H9 (cell line): ENCODE measurements around the gene TMC1. TPM values are rescaled to one million over a fixed set of nuclear protein-coding genes. Genes with fewer than 3 reads are reported as not detected.

Source experiments
- DNase-seq: peaks from one replicate; pipeline ENCODE4 v3.0.0-alpha.2; 2017
- H2AFZ ChIP-seq: one replicate; pipeline ENCODE4 v1.6.1; 2013; ENCODE audit warnings: mild to moderate bottlenecking, low read length, control low read depth, moderate library complexity
- H2AK5ac ChIP-seq: 2 replicates; pipeline ENCODE4 v1.6.1; 2013; ENCODE audit warnings: low read length, control low read depth, mixed read lengths; ENCODE audit not compliant: insufficient read length
- H2BK120ac ChIP-seq: one replicate; pipeline ENCODE4 v1.6.1; 2013; ENCODE audit warnings: low read depth, mild to moderate bottlenecking, low read length, control low read depth, inconsistent platforms; ENCODE audit not compliant: poor library complexity, severe bottlenecking
- H2BK12ac ChIP-seq: 2 replicates; pipeline ENCODE4 v1.6.1; 2013; ENCODE audit warnings: low read length, control low read depth, mixed read lengths, low read depth; ENCODE audit not compliant: insufficient read length
- H2BK15ac ChIP-seq: 2 replicates; pipeline ENCODE4 v1.6.1; 2013; ENCODE audit warnings: low read depth, low read length, control low read depth
- H2BK20ac ChIP-seq: one replicate; pipeline ENCODE4 v1.6.1; 2013; ENCODE audit warnings: low read depth, mild to moderate bottlenecking, low read length, control low read depth, inconsistent platforms; ENCODE audit not compliant: poor library complexity, severe bottlenecking
- H2BK5ac ChIP-seq: 2 replicates; pipeline ENCODE4 v1.6.1; 2013; ENCODE audit warnings: low read length, control low read depth, mixed read lengths; ENCODE audit not compliant: insufficient read length
- H3K14ac ChIP-seq: 2 replicates; pipeline ENCODE4 v1.6.1; 2013; ENCODE audit warnings: low read length, control low read depth; ENCODE audit not compliant: insufficient read depth
- H3K18ac ChIP-seq: 2 replicates; pipeline ENCODE4 v1.6.1; 2013; ENCODE audit warnings: low read depth, mild to moderate bottlenecking, mixed read lengths, low read length, control low read depth; ENCODE audit not compliant: insufficient read length
- H3K23ac ChIP-seq: 2 replicates; pipeline ENCODE4 v1.6.1; 2013; ENCODE audit warnings: low read length, control low read depth, mixed read lengths, low read depth; ENCODE audit not compliant: insufficient read length
- H3K23me2 ChIP-seq: 2 replicates; pipeline ENCODE4 v1.6.1; 2013; ENCODE audit warnings: low read depth, mild to moderate bottlenecking, mixed read lengths, low read length, control low read depth; ENCODE audit not compliant: insufficient read length, poor library complexity, severe bottlenecking
- H3K27ac ChIP-seq: 2 replicates; pipeline ENCODE4 v1.5.1; 2013; ENCODE audit warnings: low read length, control low read depth, mixed read lengths, low read depth; ENCODE audit not compliant: insufficient read length
- H3K27me3 ChIP-seq: 2 replicates; pipeline ENCODE4 v1.6.1; 2013; ENCODE audit warnings: low read length, control low read depth, inconsistent platforms; ENCODE audit not compliant: insufficient read depth
- H3K4ac ChIP-seq: 2 replicates; pipeline ENCODE4 v1.6.1; 2013; ENCODE audit warnings: low read depth, mild to moderate bottlenecking, control low read depth, inconsistent platforms, low read length, moderate library complexity
- H3K4me1 ChIP-seq: 2 replicates; pipeline ENCODE4 v1.6.1; 2013; ENCODE audit warnings: low read length, control low read depth, inconsistent platforms; ENCODE audit not compliant: insufficient read depth
- H3K4me2 ChIP-seq: 2 replicates; pipeline ENCODE4 v1.6.1; 2013; ENCODE audit warnings: low read length, control low read depth, mixed read lengths; ENCODE audit not compliant: insufficient read length, insufficient read depth
- H3K56ac ChIP-seq: 2 replicates; pipeline ENCODE4 v1.6.1; 2013; ENCODE audit warnings: low read depth, mild to moderate bottlenecking, mixed read lengths, low read length, control low read depth; ENCODE audit not compliant: insufficient read length
- H3K79me1 ChIP-seq: 2 replicates; pipeline ENCODE4 v1.6.1; 2013; ENCODE audit warnings: low read depth, mild to moderate bottlenecking, moderate library complexity, low read length, control low read depth, inconsistent platforms; ENCODE audit not compliant: insufficient read depth, poor library complexity, severe bottlenecking
- H3K79me2 ChIP-seq: 2 replicates; pipeline ENCODE4 v1.6.1; 2013; ENCODE audit warnings: low read length, control low read depth, inconsistent platforms; ENCODE audit not compliant: insufficient read depth
- H3K9ac ChIP-seq: 2 replicates; pipeline ENCODE4 v1.6.1; 2013; ENCODE audit warnings: low read length, control low read depth, mixed read lengths; ENCODE audit not compliant: insufficient read length; ENCODE audit errors: extremely low read depth
- H3K9me3 ChIP-seq: one replicate; pipeline ENCODE4 v1.6.1; 2013; ENCODE audit warnings: low read depth, low read length, inconsistent platforms; ENCODE audit not compliant: control insufficient read depth
- H3T11ph ChIP-seq: one replicate; pipeline ENCODE4 v1.6.1; 2013; ENCODE audit warnings: mild to moderate bottlenecking, low read length, control low read depth, inconsistent platforms
- H4K20me1 ChIP-seq: one replicate; pipeline ENCODE4 v1.6.1; 2013; ENCODE audit not compliant: control insufficient read depth, insufficient read length, insufficient read depth
- H4K5ac ChIP-seq: 2 replicates; pipeline ENCODE4 v1.6.1; 2013; ENCODE audit warnings: low read depth, mild to moderate bottlenecking, mixed read lengths, low read length, control low read depth; ENCODE audit not compliant: insufficient read length
- H4K8ac ChIP-seq: replicated peaks from 2 replicates; pipeline ENCODE4 v1.6.1; 2013; ENCODE audit warnings: low read length, control low read depth, mixed read lengths, low read depth; ENCODE audit not compliant: insufficient read length
- H4K91ac ChIP-seq: 2 replicates; pipeline ENCODE4 v1.6.1; 2013; ENCODE audit warnings: low read depth, mild to moderate bottlenecking, moderate library complexity, mixed read lengths, low read length, control low read depth; ENCODE audit not compliant: insufficient read length
- H3K27ac Mint-ChIP-seq, 3 experiments: 2 replicates in 2 of 3; 3 replicates in 1 of 3; pipeline ENCODE4 v1.8.0; 2020 to 2021; ENCODE audit warnings: mixed read lengths in 3 of 3, mild to moderate bottlenecking in 1 of 3, moderate library complexity in 1 of 3
- H3K27me3 Mint-ChIP-seq: 2 replicates; pipeline ENCODE4 v1.8.0; 2021; ENCODE audit warnings: low read depth, mild to moderate bottlenecking, moderate library complexity, mixed read lengths
- H3K36me3 Mint-ChIP-seq, 3 experiments: 2 replicates in 2 of 3; 3 replicates in 1 of 3; pipeline ENCODE4 v1.8.0; 2020 to 2021; ENCODE audit warnings: low read depth in 3 of 3, mixed read lengths in 3 of 3; ENCODE audit not compliant: insufficient read depth in 1 of 3
- H3K4me1 Mint-ChIP-seq, 2 experiments: 2 replicates each; pipeline ENCODE4 v1.8.0; 2020; ENCODE audit warnings: mixed read lengths in 2 of 2
- H3K4me3 Mint-ChIP-seq, 2 experiments: 2 replicates in 1 of 2; 3 replicates in 1 of 2; pipeline ENCODE4 v1.8.0; 2020 to 2021; ENCODE audit warnings: mild to moderate bottlenecking in 2 of 2, mixed read lengths in 2 of 2, moderate library complexity in 1 of 2
- H3K9me3 Mint-ChIP-seq, 2 experiments: 2 replicates in 1 of 2; 3 replicates in 1 of 2; pipeline ENCODE4 v1.8.0; 2020; ENCODE audit warnings: mild to moderate bottlenecking in 2 of 2, mixed read lengths in 2 of 2, moderate library complexity in 1 of 2
- WGBS: extraction: QIAGEN DNeasy Blood & Tissue Kit; methylation state at CpG from one replicate; pipeline ENCODE4 v1.1.7; 2013; ENCODE audit warnings: missing lambda C conversion rate, low lambda C conversion rate, mixed read lengths; ENCODE audit not compliant: insufficient read length; ENCODE audit errors: extremely low coverage; 5-methylcytosine and 5-hydroxymethylcytosine counted together
- total RNA-seq: library from RNA; stranded (reverse); gene quantifications from 2 replicates; pipeline ENCODE4 v1.2.1, GENCODE V29; 2021
- TF ChIP-seq, protein P1 (sequence below): fragments of 200-600 bp; sonication (generic); conservative IDR thresholded peaks from 3 replicates; pipeline ENCODE4 v1.8.0; 2021; ENCODE audit warnings: antibody characterized with exemption, mild to moderate bottlenecking

Gene TMC1
- total RNA-seq, 1 experiment from 2014 or later, result 2.4 TPM

DNA sequence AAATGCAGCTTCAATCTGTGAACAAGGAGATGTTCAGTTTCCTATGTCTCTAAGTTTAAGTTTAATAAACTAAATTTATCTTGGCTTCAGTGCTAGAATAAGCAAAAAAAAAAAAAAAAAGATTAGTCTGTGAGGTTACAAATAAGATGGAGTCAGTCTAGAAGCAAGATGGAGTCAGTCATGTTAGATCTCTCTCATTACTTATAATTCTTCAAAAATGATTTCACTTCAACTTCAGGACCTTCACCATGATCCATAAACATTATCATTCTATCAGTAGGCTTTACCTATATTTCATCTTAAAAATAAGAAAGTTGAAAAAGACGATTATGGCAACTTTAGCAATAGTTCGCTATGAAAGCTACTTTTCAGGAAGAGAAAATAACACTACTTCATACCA, 30.2 kb upstream of the TMC1 start:
- Histone ChIP-seq H3K27me3 (no peaks in the 10 kb centered on the region), H2BK12ac (no peak overlapping the region), H4K8ac (no peak overlapping the region), H3K9me3 (no peaks in the 10 kb centered on the region), H2BK120ac (no peak overlapping the region), H3K79me1 (no peaks in the 10 kb centered on the region), H3K79me2 (no peaks in the 10 kb centered on the region), H3K4me2 (no peak overlapping the region), H3K27ac (no peak overlapping the region), H3K18ac (no peak overlapping the region), H4K91ac (no peak overlapping the region), H3K56ac (no peak overlapping the region), H2AFZ (no peak overlapping the region), H2BK15ac (no peak overlapping the region), H4K20me1 (no peaks in the 10 kb centered on the region), H2AK5ac (no peak overlapping the region), H3K14ac (no peak overlapping the region), H2BK5ac (no peak overlapping the region), H4K5ac (no peak overlapping the region), H3K23me2 (no peaks in the 10 kb centered on the region), H3K4ac (no peak overlapping the region), H3T11ph (no peak overlapping the region), H2BK20ac (no peak overlapping the region), H3K9ac (no peak overlapping the region), H3K4me1 (no peaks in the 10 kb centered on the region), H3K23ac (no peak overlapping the region)
- Mint-ChIP-seq H3K27ac (no peak overlapping the region), H3K27me3 (no peaks in the 10 kb centered on the region), H3K4me3 (no peak overlapping the region), H3K36me3 (no peaks in the 10 kb centered on the region), H3K4me1 (peaks cover 15 to 31% of the 10 kb centered on the region in 2 experiments), H3K9me3 (no peaks in the 10 kb centered on the region)
- TF ChIP-seq, protein P1, sequence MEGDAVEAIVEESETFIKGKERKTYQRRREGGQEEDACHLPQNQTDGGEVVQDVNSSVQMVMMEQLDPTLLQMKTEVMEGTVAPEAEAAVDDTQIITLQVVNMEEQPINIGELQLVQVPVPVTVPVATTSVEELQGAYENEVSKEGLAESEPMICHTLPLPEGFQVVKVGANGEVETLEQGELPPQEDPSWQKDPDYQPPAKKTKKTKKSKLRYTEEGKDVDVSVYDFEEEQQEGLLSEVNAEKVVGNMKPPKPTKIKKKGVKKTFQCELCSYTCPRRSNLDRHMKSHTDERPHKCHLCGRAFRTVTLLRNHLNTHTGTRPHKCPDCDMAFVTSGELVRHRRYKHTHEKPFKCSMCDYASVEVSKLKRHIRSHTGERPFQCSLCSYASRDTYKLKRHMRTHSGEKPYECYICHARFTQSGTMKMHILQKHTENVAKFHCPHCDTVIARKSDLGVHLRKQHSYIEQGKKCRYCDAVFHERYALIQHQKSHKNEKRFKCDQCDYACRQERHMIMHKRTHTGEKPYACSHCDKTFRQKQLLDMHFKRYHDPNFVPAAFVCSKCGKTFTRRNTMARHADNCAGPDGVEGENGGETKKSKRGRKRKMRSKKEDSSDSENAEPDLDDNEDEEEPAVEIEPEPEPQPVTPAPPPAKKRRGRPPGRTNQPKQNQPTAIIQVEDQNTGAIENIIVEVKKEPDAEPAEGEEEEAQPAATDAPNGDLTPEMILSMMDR, result no peak
- no CpG with 5 or more reads among the region's 2 CpGs for WGBS
- no peak for DNase-seq
